ENCODE measurements around the gene PTPRK. TPM values are rescaled to one million over a fixed set of nuclear protein-coding genes. Genes with fewer than 3 reads are reported as not detected.

PTPRK gene
- polyA plus RNA-seq, 3 donors, result 54.2 to 57.7 (median 56.0) TPM

DNA sequence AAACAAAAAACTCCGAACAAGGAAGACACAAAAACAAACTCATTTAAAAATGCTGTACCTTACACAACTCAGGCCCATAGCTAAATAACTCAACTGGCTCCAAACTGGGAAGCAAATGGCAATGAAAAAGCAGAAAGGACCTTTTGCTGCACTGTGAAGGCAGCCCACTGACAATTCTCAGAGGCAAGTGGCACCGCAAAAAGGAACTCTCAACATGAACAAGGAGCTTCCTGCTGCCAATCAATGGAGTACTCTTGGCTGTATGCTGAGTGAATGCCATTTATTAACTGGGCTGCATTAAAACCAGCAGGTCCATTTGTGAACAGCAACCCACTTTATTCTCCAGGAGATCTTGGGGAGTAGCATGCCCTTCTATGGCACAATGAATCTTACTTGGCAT, 209.9 kb downstream of the PTPRK start:
- no peak for DNase-seq (ENCODE audit: low read depth in 3 of 3, low spot score in 2 of 3)

DNA sequence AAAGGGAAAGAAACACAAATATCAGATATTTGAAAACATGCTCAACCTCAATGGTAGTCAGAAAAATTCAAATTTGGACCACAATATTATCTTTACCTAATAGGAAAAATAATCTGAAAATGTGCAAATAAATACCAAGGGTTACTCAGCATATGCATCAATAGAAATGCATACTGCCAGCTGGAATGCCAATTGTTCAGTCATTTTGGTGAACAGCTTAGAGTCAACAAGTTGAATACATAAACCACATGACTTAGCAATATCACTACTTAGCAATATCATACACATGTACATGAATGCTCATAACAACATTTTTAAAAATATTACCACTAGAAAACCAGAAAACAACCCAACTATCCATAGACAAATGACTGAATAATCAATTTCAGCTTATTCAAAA, 212.7 kb downstream of the PTPRK start:
- no peak for DNase-seq (ENCODE audit: low read depth in 3 of 3, low spot score in 2 of 3)

DNA sequence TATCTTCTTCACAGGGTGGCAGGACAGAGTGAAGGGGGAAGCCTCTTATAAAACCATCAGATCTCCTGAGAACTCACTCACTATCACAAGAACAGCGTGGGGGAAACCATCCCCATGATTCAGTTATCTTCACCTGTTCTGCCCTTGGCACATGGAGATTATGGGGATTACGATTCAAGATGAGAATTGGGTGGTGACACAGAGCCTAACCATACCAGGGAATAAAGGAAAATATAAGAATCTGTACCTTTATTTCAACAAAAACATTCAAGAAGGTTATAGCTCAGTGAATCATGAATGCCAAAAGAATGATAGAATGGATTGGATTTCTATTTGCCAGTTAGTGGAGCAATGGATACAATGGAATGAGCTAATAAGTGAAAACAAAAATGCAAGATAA, 214.4 kb downstream of the PTPRK start:
- no peak for DNase-seq (ENCODE audit: low read depth in 3 of 3, low spot score in 2 of 3)

DNA sequence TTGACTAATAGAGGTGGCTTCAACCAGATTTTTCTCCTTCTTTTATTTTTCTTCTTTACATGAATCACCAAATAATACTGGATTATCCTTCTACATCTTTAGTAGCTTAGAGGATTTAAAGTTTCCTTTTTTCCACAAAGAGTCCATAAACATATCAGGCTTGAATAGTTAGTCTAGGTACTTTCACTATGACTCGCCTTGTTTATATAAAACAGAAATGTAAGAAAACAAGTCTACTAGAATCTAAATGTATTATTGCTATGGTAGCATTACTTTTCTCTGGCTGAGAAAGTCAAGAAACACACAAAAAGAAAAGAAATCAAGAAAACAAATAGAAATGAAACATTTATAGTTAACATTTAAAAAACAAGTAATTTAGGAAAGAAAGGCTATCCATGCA, 215.2 kb downstream of the PTPRK start:
- DNase-seq (ENCODE audit: low read depth in 3 of 3, low spot score in 2 of 3), result no peak

DNA sequence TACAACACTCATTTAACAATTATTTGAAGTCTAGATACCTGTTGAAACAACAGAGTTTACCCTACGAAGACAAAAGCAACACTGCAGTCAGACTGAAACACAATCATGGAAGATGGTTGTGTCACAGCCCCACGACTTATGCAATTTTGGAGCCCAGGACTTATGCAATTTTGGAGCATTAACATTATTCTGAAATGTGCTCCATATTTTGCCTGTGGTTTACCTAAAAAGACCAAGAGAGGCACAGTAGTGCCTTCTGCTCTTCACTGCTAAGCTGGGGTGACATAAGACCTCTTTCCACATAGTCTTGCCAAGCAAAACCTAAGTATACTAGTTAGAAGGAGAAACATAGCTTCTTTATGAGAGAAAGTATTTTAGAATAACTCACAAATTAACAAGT, 216.5 kb downstream of the PTPRK start:
- no peak for DNase-seq (ENCODE audit: low read depth in 3 of 3, low spot score in 2 of 3)

DNA sequence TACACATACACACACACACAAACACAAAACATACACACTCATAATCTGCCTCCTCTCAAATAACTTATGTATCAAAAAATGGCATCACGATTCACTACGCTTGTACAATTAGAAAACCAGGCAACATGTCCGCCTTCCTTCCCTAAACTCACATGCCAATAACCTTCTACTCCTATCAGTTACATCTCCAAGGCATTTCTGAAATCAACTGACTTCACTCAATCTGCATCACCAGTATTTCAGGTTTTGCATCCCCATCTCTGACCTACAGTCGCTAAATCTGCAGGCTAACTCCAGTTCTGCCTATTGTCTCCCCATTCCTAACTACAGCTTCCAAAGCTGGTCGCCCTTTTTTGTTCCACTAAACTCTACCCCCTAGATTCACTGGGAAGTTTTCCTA, 217.5 kb downstream of the PTPRK start:
- no peak for DNase-seq (ENCODE audit: low read depth in 3 of 3, low spot score in 2 of 3)

DNA sequence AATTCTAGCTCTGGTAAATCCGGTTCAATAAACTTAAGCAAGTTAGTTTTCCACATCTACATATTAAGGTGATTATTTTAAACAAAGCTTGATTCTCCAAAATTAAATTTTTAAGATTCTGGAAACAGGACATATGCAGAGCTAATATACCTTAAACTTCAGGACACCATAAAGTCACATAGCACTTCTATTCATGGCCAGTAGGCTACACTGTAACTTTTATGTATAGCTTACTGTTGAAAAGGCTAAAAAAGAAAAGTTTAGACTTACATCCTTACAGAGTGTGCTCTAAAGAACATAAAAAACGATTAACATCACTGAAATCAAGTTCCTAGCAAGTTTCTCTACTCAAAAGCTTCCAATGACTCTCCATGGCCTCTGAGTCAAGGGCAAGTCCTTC, 224.7 kb downstream of the PTPRK start:
- DNase-seq (ENCODE audit: low read depth in 3 of 3, low spot score in 2 of 3), result no peak

DNA sequence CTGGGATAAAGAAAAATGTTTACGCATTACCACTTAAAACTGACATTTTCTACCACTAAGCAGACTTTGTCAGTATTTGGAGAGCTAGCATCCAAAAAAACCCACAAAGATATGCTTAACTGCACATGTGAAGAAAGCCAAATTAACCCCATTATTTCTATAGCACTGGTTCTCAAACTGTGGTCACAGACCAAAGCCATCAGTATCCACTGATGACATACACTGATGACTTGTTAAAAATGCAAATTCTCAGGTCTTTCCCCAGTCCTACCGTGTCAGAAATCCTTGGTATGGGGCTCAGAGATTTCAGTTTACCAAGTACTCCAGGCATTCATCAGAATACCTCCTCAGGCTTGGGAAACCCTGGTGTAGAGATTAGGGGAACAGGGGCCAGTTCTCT, 230.2 kb downstream of the PTPRK start:
- DNase-seq (ENCODE audit: low read depth in 3 of 3, low spot score in 2 of 3), result no peak

DNA sequence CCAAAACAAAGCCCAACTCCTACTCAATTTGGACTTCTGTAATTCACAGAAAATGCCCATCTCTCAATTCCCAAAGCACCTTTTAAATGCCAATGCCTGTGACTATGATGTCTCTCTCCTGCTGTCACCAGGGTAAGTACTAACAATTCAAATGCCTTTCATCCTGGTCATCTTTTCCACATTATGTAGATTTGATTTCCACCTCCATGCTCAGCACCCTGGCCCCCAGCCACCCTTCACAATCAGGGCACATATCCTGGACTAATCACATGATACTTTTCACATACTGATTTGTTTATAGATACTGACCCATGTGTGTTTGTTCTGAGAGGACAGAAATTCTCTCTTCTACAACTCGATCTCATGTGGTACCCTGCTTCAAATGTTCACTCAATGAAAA, 236.3 kb downstream of the PTPRK start:
- no peak for DNase-seq (ENCODE audit: low read depth in 3 of 3, low spot score in 2 of 3)

DNA sequence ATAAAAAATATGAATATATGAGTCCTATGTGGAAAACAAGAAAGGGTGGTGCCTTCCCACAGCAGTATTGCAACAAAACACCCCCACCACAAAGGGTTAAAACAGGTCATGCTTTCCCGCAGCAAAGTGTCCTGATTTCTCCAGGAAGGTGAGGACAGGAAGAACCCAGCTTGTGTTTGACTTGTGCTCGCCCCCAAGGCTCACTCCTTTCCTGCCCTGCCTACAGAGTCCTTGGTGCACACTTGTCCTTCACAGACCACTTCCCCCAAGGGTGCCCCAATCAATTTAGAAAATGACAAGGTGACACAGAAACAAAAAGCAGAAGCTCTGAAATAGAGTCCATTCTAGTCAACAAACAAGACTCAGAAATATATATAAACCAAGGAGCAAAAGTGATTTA, 237.4 kb downstream of the PTPRK start:
- no peak for DNase-seq (ENCODE audit: low read depth in 3 of 3, low spot score in 2 of 3)

DNA sequence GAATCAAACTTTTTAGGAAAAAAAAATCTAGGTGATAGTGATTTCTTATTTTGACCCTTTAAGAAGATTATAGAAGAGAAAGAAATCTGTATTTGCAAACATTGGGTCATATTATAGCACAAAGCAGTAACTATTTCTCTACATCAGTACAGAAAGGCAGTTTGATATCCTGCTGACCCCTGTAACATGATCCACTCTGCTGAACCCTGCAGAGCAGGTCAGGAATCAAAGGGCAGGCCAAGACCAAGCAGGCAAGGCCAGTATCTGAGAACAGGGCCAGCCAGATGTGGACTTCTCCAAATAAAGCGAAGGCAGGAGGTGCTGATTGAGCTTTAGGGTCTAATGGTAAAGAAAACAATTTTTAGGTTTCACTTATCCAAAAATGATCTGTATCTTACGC, 239.4 kb downstream of the PTPRK start:
- DNase-seq (ENCODE audit: low read depth in 3 of 3, low spot score in 2 of 3), result no peak

DNA sequence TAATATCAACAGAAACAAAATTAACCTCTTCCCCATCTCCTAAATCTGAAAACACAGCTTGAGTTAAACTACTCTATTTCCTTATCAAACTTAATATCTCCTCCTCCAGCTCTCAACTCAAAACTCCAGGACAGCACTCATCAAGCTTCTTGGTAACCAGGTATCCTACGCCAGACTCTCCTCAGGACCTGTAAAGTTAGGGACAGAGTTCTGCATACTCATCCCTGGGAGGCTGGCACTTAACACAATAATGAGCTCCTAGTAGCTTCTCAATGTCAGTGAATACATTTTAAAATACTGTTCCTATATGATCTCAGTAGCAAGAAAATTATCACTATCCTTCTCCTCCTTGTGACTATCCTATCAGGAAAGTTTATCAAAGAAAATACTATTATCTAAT, 240.3 kb downstream of the PTPRK start:
- no peak for DNase-seq (ENCODE audit: low read depth in 3 of 3, low spot score in 2 of 3)

DNA sequence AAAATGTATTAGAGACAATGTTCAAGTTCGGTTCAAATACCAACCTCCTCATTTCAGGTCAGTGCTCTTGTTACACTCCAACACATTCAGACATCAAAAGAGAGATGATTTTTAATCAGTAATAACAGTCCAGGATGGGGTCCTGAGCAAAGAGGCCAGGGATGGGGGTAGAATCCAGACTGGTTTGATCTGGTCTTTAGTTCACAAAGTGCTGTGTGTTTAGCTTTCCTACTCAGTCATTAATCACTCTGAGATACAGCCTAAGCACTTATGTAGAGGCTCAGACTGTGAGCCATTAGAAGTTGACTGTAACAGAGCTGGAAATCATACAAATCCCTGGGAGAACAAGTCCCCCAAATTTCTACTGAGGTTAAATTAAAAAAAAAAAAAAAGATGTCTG, 241.6 kb downstream of the PTPRK start:
- no peak for DNase-seq (ENCODE audit: low read depth in 3 of 3, low spot score in 2 of 3)

DNA sequence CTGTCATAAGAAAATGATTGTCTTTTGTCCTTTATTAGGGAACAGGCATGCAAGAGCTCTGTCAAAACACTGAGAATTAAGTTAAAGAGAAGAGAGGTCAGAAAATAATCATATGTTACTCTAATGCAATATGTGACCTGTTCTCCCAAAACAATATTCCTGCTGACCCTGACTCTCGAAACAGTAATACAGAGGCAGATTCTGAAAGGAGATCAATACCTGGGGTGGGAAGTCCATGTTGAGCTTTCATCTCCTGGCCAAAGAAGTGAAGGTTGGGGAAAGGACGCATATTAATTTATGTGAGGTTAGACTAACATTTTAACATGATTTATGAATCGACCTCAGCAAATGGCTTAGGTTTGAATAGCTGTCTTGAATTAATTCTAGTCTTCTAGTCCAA, 243.0 kb downstream of the PTPRK start:
- no peak for DNase-seq (ENCODE audit: low read depth in 3 of 3, low spot score in 2 of 3)

DNA sequence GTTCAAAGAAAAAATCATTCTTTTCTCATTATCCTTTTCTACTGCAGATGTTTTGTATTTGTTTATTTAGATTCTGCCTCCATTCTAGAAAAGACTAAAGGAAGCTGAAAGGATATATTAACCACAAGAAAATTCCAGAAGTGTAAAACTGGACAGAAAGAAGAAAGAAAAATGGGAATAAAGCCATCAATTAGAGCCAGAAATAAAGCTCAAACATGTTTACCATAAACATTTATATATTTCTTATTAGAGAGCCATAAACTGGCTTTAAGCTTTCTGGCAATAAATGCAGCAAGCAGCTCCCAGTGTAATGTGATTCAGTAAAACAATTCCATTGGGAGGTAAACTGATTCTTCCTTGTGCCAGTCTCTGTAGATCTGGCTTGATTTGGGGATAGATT, 244.1 kb downstream of the PTPRK start:
- DNase-seq (ENCODE audit: low read depth in 3 of 3, low spot score in 2 of 3), result no peak

DNA sequence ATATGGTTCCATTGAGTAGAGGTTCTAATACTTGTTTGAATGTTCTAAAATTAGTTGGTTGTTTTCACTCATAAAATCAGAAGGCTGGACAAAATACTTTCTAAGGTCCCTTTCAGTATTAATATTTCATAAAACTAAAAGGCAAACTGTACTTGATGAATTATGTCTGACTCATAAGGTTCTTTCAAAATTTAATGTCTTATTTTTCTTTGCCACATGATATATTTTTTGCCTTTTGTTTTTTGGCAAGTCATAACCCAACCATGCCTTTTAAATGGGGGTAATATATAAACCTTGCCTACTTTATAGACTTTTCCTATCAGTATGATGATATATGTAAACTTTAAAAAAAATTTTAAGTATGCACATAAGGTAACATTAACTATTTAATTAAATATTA, 244.7 kb downstream of the PTPRK start:
- no peak for DNase-seq (ENCODE audit: low read depth in 3 of 3, low spot score in 2 of 3)

DNA sequence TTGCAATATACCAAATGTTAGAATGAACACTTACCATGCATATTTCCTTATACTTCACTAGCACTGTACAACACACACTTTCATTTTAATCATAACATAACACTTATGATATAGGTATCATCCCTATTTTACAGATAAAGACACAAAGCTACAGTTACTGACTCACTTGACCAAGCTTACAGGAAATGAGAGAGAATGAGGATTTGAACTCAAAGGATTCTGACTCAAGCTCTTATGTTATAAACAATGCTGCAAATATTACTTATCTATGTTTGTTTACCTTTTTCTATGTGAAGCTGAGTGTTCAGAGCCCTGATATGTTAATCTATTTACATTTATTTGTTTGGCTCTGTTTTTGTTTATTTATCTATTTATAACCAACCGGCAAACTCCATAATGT, 245.4 kb downstream of the PTPRK start:
- no peak for DNase-seq (ENCODE audit: low read depth in 3 of 3, low spot score in 2 of 3)

DNA sequence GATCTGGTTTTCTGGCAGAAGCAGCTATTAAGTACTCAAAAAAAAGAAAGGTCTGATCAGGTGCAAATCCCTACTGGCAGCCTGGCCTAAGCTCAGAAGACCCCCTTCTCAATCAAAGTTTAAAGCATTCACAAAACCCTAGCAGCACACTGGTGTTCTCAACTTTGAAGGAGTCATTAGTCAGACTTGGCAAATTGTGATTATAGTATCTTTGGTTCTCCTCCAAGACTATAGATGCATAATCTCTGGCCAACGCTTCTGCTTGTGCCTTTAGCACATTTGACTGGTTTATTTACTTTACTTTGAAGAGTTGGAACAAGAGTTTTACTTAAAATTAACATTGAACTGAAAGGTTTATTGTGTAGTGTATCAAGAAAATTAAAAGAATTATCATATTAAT, 248.9 kb downstream of the PTPRK start:
- DNase-seq (ENCODE audit: low read depth in 3 of 3, low spot score in 2 of 3), result no peak

DNA sequence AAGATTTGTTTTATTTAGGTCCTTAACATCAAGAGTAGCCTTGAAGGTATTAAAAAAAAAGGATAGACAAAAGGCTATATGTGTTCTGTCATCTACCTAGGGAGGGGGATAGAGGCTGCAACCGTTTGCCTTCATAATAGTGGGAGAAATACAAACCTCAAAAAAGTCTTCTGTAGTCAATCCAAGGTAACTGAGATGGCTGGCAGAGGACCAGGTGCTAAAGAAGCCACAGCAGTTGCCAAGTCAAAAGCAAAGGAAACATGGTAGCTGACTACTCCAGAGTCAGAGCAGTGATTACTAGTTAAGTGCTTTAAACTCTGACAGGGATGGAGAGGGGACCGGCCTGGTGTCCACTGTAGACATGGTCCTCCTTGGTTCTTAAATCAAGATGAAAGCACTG, 249.4 kb downstream of the PTPRK start:
- no peak for DNase-seq (ENCODE audit: low read depth in 3 of 3, low spot score in 2 of 3)

DNA sequence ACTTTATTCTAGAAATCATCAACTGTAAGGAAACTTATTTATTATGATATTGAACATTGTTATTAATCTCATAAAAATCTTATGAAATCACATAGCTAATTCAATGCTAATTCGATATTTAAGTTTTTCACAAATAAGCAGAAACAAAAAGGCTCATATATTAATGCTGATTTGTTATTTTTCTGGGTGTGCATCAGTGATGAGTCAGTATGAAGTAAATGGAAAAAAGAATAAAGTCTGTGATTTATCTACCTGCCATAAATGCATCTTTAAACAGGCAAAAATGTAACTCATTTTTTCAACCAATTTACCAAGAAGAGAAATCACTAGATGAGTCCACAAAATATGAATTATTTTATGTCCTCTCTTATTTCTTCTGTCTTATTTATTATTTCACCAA, 253.5 kb downstream of the PTPRK start:
- no peak for DNase-seq (ENCODE audit: low read depth in 3 of 3, low spot score in 2 of 3)

DNA sequence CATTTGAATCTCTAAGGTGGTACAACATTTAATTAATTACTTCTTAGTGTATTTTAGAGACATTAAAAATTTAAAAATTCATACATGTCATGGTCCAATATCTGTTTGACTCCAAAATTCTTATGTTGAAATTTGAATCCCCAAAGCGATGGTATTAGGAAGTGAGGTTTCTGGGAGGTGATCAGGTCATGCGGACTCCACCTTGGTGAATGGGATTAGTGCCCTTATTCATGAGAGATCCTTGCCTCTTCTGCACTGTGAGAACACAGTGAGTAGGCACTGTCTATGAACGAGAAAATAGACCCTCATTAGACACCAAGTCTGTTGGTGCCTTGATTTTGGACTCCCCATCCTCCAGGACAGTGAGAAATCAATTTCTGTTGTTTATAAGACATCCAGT, 254.7 kb downstream of the PTPRK start:
- no peak for DNase-seq (ENCODE audit: low read depth in 3 of 3, low spot score in 2 of 3)

DNA sequence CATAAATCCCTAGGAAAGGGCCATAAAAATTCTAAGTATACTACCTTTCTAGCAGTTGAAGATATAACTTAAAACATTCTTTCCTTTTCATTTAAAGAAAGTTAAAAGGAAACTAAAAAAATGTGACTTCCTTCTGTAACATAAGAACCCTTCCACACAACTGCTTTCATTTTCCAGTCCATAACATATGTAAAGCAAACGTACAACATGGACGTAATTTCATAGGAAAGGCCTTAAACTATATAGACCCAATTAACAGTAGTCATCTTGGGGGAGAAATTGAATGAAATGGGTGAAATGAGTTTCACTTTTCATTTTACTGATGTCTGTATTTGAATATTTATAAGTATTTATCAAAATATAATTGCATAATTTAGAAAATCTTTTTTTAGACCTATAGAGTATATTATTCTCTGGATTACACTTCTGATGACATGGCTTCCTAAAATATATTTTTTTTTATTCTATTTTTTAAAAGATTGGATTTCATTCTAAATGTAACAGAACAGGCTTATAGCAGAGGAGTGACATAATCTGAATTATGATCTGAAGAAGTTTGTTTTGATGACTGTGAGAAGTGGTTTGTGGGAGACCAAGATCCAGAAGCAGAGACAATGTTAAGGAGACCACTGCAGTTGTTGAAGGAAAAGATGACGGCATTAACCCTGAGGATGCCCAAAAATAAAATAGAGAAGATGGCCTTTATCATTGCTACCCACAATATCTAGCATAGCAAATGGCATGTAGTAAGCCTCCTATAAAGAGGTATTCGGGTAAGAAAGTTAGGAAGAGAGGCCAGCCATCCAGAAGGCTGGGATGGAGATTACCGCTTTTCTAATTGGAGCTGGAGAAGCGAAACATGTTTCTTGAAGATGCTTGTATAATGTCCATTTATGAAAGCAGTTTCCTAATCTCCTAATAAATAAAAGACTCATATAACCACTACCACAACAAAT, 260.4 kb downstream of the PTPRK start:
- DNase-seq (ENCODE audit: low read depth in 3 of 3, low spot score in 2 of 3), result no peak
